ENCODE results near the gene CDC6.

DNA sequence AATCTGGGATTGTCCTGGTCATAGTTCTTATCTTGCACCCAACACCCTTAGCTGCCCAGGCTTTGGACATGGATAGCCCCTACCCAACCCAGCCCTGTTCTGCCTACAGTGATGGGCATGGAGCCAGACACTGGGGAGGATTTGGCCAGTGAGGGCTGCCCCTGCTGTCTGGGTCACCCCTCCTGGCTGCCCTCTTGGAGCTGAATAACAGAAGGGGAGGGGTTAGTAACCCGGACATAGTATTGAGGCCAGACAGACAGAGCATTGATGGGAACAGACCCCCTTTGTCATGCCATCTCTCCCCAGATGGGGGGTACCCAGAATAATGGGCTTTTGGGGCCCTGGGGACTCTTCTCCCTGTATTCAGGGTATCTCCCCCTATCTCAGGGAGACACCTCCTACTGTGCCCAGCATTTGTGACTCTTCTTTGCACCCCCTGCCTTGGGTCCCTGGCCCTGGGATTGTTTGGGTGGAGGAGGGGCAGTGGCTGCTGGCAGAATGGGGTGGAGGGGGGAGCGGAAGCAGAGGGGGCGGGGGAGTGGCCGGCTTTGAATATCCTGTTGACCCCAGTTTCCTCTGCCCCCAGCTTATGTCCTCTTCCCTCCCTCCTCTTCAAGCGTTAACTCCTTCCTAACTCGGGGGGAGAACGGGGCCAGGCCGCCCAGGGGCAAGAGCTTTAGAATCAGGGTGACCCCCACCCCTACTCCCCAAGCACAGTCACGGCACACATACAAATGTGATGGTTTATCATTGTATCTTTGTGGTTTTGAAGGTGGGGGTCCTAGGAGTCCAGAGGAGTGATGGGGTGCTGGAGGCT is 59.8 kb downstream of the CDC6 start:
- TF ChIP-seq FOXA1 (IDR thresholded peaks at IDR 0.05) (no peak), NFRKB (IDR thresholded peaks at IDR 0.05) (no peak), BHLHE40 (IDR thresholded peaks at IDR 0.05; ENCODE audit: borderline replicate concordance) (no peak), HDGF (IDR thresholded peaks at IDR 0.05; ENCODE audit: borderline replicate concordance) (no peak), SP1 (IDR thresholded peaks at IDR 0.05) (no peak), SUZ12 (IDR thresholded peaks at IDR 0.05) (no peak), FOXK2 (IDR thresholded peaks at IDR 0.05) (no peak), ARNT (IDR thresholded peaks at IDR 0.05) (no peak), FOXM1 (IDR thresholded peaks at IDR 0.05; ENCODE audit: borderline replicate concordance) (no peak), L3MBTL2 (conservative IDR thresholded peaks at IDR 0.05) (no peak)
- TF ChIP-seq, protein P1, sequence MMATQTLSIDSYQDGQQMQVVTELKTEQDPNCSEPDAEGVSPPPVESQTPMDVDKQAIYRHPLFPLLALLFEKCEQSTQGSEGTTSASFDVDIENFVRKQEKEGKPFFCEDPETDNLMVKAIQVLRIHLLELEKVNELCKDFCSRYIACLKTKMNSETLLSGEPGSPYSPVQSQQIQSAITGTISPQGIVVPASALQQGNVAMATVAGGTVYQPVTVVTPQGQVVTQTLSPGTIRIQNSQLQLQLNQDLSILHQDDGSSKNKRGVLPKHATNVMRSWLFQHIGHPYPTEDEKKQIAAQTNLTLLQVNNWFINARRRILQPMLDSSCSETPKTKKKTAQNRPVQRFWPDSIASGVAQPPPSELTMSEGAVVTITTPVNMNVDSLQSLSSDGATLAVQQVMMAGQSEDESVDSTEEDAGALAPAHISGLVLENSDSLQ (IDR thresholded peaks at IDR 0.05): no peak
